HepG2 (cell line): ENCODE measurements around the gene SPECC1L. TPM values are rescaled to one million over a fixed set of nuclear protein-coding genes. Genes with fewer than 3 reads are reported as not detected.

ENCODE experiments used
- ATAC-seq: fragments of 200-7000 bp; cut with Tn5 transposase; 3 replicates; pipeline ENCODE4 v1.9.1; 2020; ENCODE audit warnings: mild to moderate bottlenecking, moderate library complexity
- BruUV-seq: library from RNA; stranded (reverse); fragments of 400-500 nt; replicated peaks from 2 replicates; lab custom pipeline; 2021; lab: Mats Ljungman, UMichigan
- CTCF ChIA-PET: fragments of 300-600 bp; formaldehyde crosslinking; extraction: SDS; loops from one replicate; lab custom pipeline; 2021; ENCODE audit warnings: low total read pairs, inconsistent platforms, low intra/inter-chr PET ratio; lab: Yijun Ruan, JAX
- POLR2A ChIA-PET: fragments of 350-600 bp; sonication (Branson Sonifier 250); formaldehyde crosslinking; loops from one replicate; lab custom pipeline; 2020; ENCODE audit warnings: antibody characterized with exemption, inconsistent platforms; lab: Yijun Ruan, JAX
- DNase-seq: peaks from one replicate; pipeline ENCODE4 v3.0.0-alpha.2; 2015; ENCODE audit warnings: low spot score
- FAIRE-seq: peaks from 3 replicates; lab custom pipeline; 2011; peaks lifted over from hg19 to GRCh38; lab: Jason Lieb, UNC
- H2AFZ ChIP-seq: one replicate; pipeline ENCODE4 v1.6.1; 2011; ENCODE audit warnings: low read length, inconsistent platforms
- H3K27ac ChIP-seq: fragments of 300-600 bp; 3 replicates; pipeline ENCODE4 v1.8.0; 2011; ENCODE audit warnings: mixed run types, mild to moderate bottlenecking, mixed read lengths, low read length, inconsistent platforms; ENCODE audit not compliant: insufficient read depth; ENCODE audit errors: extremely low read length
- H3K27me3 ChIP-seq, 2 experiments: fragments of 200-600 bp in 1 of 2; 2 replicates in 1 of 2; 3 replicates in 1 of 2; pipeline versions ENCODE4 v1.6.0 to v1.8.0; 2011; ENCODE audit warnings: low read length in 2 of 2, mild to moderate bottlenecking in 2 of 2, moderate library complexity in 2 of 2, inconsistent platforms in 1 of 2; ENCODE audit not compliant: insufficient read depth in 2 of 2, control insufficient read depth in 1 of 2
- H3K36me3 ChIP-seq, 2 experiments: fragments of 200-600 bp in 1 of 2; replicated peaks in 1 of 2; 2 replicates in 1 of 2; 3 replicates in 1 of 2; pipeline versions ENCODE4 v1.5.1 to v1.8.0; 2011; ENCODE audit warnings: low read length in 2 of 2, inconsistent platforms in 1 of 2; ENCODE audit not compliant: insufficient read depth in 2 of 2, control insufficient read depth in 1 of 2
- H3K4me1 ChIP-seq: 2 replicates; pipeline ENCODE4 v1.5.1; 2012; ENCODE audit warnings: low read length, inconsistent platforms; ENCODE audit not compliant: insufficient read depth
- H3K4me2 ChIP-seq: 2 replicates; pipeline ENCODE4 v1.6.0; 2011; ENCODE audit warnings: low read depth, low read length, inconsistent platforms
- H3K4me3 ChIP-seq, 3 experiments: fragments of 200-600 bp in 1 of 3; sonication (generic), shearing (Covaris generic) in 1 of 3; replicated peaks in 1 of 3; 2 replicates each; pipeline ENCODE4 v1.5.1; 2011 to 2016; ENCODE audit warnings: low read length in 3 of 3, inconsistent platforms in 2 of 3, low read depth in 2 of 3, mild to moderate bottlenecking in 2 of 3, control low read depth in 1 of 3, mixed read lengths in 1 of 3; ENCODE audit not compliant: insufficient read depth in 1 of 3
- H3K79me2 ChIP-seq: one replicate; pipeline ENCODE4 v1.6.1; 2011; ENCODE audit warnings: low read length, inconsistent platforms; ENCODE audit not compliant: insufficient read depth
- H3K9ac ChIP-seq: 2 replicates; pipeline ENCODE4 v1.6.0; 2011; ENCODE audit warnings: mild to moderate bottlenecking, low read depth, low read length, inconsistent platforms; ENCODE audit not compliant: insufficient read depth
- H3K9me3 ChIP-seq: 2 replicates; pipeline ENCODE4 v1.5.1; 2012; ENCODE audit warnings: mild to moderate bottlenecking, low read length
- H4K20me1 ChIP-seq: 2 replicates; pipeline ENCODE4 v1.6.0; 2011; ENCODE audit warnings: inconsistent platforms, mild to moderate bottlenecking, low read length, moderate library complexity; ENCODE audit not compliant: insufficient read depth
- GABPB1 ChIP-seq: IDR thresholded peaks from 2 replicates; pipeline ENCODE4 v1.6.1; 2016; ENCODE audit warnings: mild to moderate bottlenecking, missing genetic modification reagents, moderate library complexity, missing compliant biosample characterization
- HNF4A ChIP-seq: sonication (generic); formaldehyde crosslinking; IDR thresholded peaks from 2 replicates; pipeline ENCODE4 v1.4.0; 2020; ENCODE audit warnings: missing genetic modification reagents
- NFIB ChIP-seq: sonication (generic); formaldehyde crosslinking; IDR thresholded peaks from 2 replicates; pipeline ENCODE4 v1.9.0; 2021; ENCODE audit warnings: missing genetic modification reagents, mild to moderate bottlenecking, borderline replicate concordance
- REPIN1 ChIP-seq: sonication (generic); formaldehyde crosslinking; IDR thresholded peaks from 2 replicates; pipeline ENCODE4 v1.8.0; 2022; ENCODE audit warnings: missing genetic modification reagents, low read depth, mild to moderate bottlenecking, borderline replicate concordance
- SIX1 ChIP-seq: sonication (generic); formaldehyde crosslinking; IDR thresholded peaks from 2 replicates; pipeline ENCODE4 v1.4.0; 2020; ENCODE audit warnings: missing genetic modification reagents, borderline replicate concordance
- ZMYM3 ChIP-seq: sonication (generic); formaldehyde crosslinking; IDR thresholded peaks from 2 replicates; pipeline ENCODE4 v1.5.1; 2020; ENCODE audit warnings: mild to moderate bottlenecking, missing genetic modification reagents
- ZMYM4 ChIP-seq: sonication (generic); formaldehyde crosslinking; IDR thresholded peaks from 2 replicates; pipeline ENCODE4 v1.8.1; 2023; ENCODE audit warnings: mild to moderate bottlenecking, missing genetic modification reagents
- ZNF12 ChIP-seq: sonication (generic); formaldehyde crosslinking; IDR thresholded peaks from 2 replicates; pipeline ENCODE4 v1.5.0; 2020; ENCODE audit warnings: missing genetic modification reagents
- ZNF143 ChIP-seq: sonication (generic); formaldehyde crosslinking; IDR thresholded peaks from 2 replicates; pipeline ENCODE4 v1.4.0; 2020; ENCODE audit warnings: missing genetic modification reagents
- ZNF232 ChIP-seq: sonication (generic); formaldehyde crosslinking; IDR thresholded peaks from 2 replicates; pipeline ENCODE4 v1.4.0; 2020; ENCODE audit warnings: missing genetic modification reagents, borderline replicate concordance
- ZNF331 ChIP-seq: sonication (generic); formaldehyde crosslinking; IDR thresholded peaks from 2 replicates; pipeline ENCODE4 v1.4.0; 2020; ENCODE audit warnings: missing genetic modification reagents
- ZNF362 ChIP-seq: sonication (generic); formaldehyde crosslinking; IDR thresholded peaks from 2 replicates; pipeline ENCODE4 v1.4.0; 2020; ENCODE audit warnings: missing genetic modification reagents, mild to moderate bottlenecking, borderline replicate concordance
- ZNF543 ChIP-seq: sonication (generic); formaldehyde crosslinking; IDR thresholded peaks from 2 replicates; pipeline ENCODE4 v1.4.0; 2020; ENCODE audit warnings: mild to moderate bottlenecking, missing genetic modification reagents
- ZNF547 ChIP-seq: sonication (generic); formaldehyde crosslinking; IDR thresholded peaks from 2 replicates; pipeline ENCODE4 v1.5.1; 2020; ENCODE audit warnings: mild to moderate bottlenecking, missing genetic modification reagents
- ZNF552 ChIP-seq: sonication (generic); formaldehyde crosslinking; IDR thresholded peaks from 2 replicates; pipeline ENCODE4 v1.9.0; 2022; ENCODE audit warnings: missing genetic modification reagents, mild to moderate bottlenecking, borderline replicate concordance
- ZNF652 ChIP-seq: IDR thresholded peaks from 2 replicates; pipeline ENCODE4 v1.6.1; 2016; ENCODE audit warnings: low read depth, borderline replicate concordance
- ZNF841 ChIP-seq: sonication (generic); formaldehyde crosslinking; IDR thresholded peaks from 2 replicates; pipeline ENCODE4 v1.8.1; 2023; ENCODE audit warnings: missing genetic modification reagents, borderline replicate concordance
- WGBS: methylation state at CpG from one replicate; pipeline ENCODE4 v1.1.6; 2017; ENCODE audit warnings: low lambda C conversion rate; 5-methylcytosine and 5-hydroxymethylcytosine counted together
- in situ Hi-C: cut with HindIII; loops from 2 replicates; pipeline ENCODE4 v1.10.0; 2017; ENCODE audit warnings: low pct_unique_long_range_greater_than_20kb; ENCODE audit not compliant: extremely low pct_ligation_motif_present
- intact Hi-C: fragments of 100-400 bp; cut with micrococcal nuclease; formaldehyde crosslinking; loops from one replicate; pipeline ENCODE4 v1.10.0; 2022; ENCODE audit not compliant: unreplicated experiment
- polyA plus RNA-seq, 8 experiments: library from polyadenylated mRNA; depleted of rRNA in 3 of 8; stranded (reverse) in 7 of 8; unstranded in 1 of 8; fragments of >200 nt; fragmentation: Illumina TruSeq in 4 of 8; extraction: Trizol in 4 of 8; gene quantifications; 2 replicates each; pipeline versions ENCODE4 v1.2.1 to v1.2.3, GENCODE V29; 2011 to 2016; ENCODE audit warnings: low read depth in 4 of 8, missing spikeins in 1 of 8, mixed read lengths in 1 of 8; ENCODE audit not compliant: insufficient read depth in 1 of 8
- total RNA-seq, 5 experiments: library from RNA; depleted of rRNA; stranded (reverse); fragments of >200 nt; fragmentation: Illumina TruSeq; extraction: Trizol; gene quantifications; 2 replicates each; pipeline ENCODE4 v1.2.3, GENCODE V29; 2016; ENCODE audit warnings: low read depth in 1 of 5
- TF ChIP-seq, protein P1 (sequence below): sonication (generic); formaldehyde crosslinking; IDR thresholded peaks from 2 replicates; pipeline ENCODE4 v1.4.0; 2020; ENCODE audit warnings: mild to moderate bottlenecking, missing genetic modification reagents
- TF ChIP-seq, protein P2 (sequence below): IDR thresholded peaks from 2 replicates; pipeline ENCODE4 v1.6.1; 2012; ENCODE audit warnings: low read length, improper control_type of control experiment
- TF ChIP-seq, protein P3 (sequence below): IDR thresholded peaks from 2 replicates; pipeline ENCODE4 v1.6.1; 2016; ENCODE audit warnings: missing compliant biosample characterization, missing genetic modification reagents, borderline replicate concordance

Gene SPECC1L
- total and polyA plus RNA-seq, 2 of the 13 experiments (the other 11 are each of a cell fraction or from before 2014, with no cell fraction given) = 14.1 to 30.3 TPM

DNA sequence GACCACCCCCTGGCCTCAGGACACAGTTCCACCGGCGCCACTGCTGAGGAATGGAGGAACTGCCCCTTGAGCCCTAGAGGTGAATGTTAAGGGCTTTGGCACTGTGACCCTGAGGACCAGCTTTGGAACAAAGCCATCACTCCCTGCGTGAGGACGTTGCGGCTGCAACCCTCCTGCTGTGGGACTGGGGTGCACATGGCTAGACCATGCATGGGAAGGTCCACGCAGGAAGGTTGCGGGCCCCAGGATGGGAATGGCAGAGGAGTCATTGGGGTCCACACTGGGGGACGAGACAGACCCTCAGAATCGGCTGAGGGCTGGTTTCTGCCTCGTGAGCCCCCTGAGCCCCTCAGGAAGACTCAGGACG, 150.3 kb downstream of the SPECC1L start:
- H3K27me3 ChIP-seq = peaks cover 0 to 4% of the 10 kb centered on the region in 2 experiments; a peak in 2 of 5 replicates
- H3K4me1 ChIP-seq = peaks cover 42% of the 10 kb centered on the region
- peaks cover 1 to 5% of the 10 kb centered on the region in 2 experiments; a peak in 3 of 5 replicates for H3K36me3 ChIP-seq
- no peaks in the 10 kb centered on the region for H4K20me1 ChIP-seq
- H3K4me2 ChIP-seq = peak overlapping the region; percentile 71
- no peak overlapping the region for H3K9ac ChIP-seq
- no peak overlapping the region for H2AFZ ChIP-seq
- no peak for DNase-seq
- no TSS peak for BruUV-seq
- ChIA-PET CTCF (interaction anchor here (1.6 to 5.7 kb wide), 2 partner anchors 101 to 105 kb away, joined by 7 to 59 read pairs; no protein-coding TSS in a partner anchor), POLR2A (interaction anchor here (0.7 to 4.2 kb wide), 7 partner anchors 11 to 102 kb away, joined by 3 to 24 read pairs (median 3); no protein-coding TSS in a partner anchor)
- peak overlapping the region in 1 of 3 experiments; percentile 61; a peak in 1 of 6 replicates for H3K4me3 ChIP-seq
- intact Hi-C loops = loop anchor here (1.0 to 5.0 kb wide), 2 partner anchors 81 to 104 kb away; no protein-coding TSS in a partner anchor
- FAIRE-seq = no peak
- in situ Hi-C loops = loop anchor here (5.0 kb wide), 1 partner anchor 101 kb away; no protein-coding TSS in a partner anchor
- H3K79me2 ChIP-seq = no peaks in the 10 kb centered on the region
- H3K9me3 ChIP-seq = no peaks in the 10 kb centered on the region
- WGBS = 18% methylated on average over 7 of the region's 11 CpGs
- no peak for ATAC-seq
- H3K27ac ChIP-seq = no peak overlapping the region
- TF ChIP-seq ZNF841 (CRISPR knock-in tag) (no peak), ZMYM4 (no peak), ZNF143 (CRISPR knock-in tag) (no peak), REPIN1 (CRISPR knock-in tag) (no peak), ZNF552 (no peak), ZMYM3 (CRISPR knock-in tag) (0 out of 2 replicates have a peak, but pooled peaks have one; percentile 14), ZNF543 (no peak), ZNF652 (CRISPR knock-in tag) (no peak), NFIB (CRISPR knock-in tag) (no peak), ZNF362 (CRISPR knock-in tag) (no peak), ZNF331 (CRISPR knock-in tag) (0 out of 2 replicates have a peak, but pooled peaks have one; percentile 5), ZNF232 (CRISPR knock-in tag) (no peak), HNF4A (CRISPR knock-in tag) (0 out of 2 replicates have a peak, but pooled peaks have one; percentile 45), ZNF547 (CRISPR knock-in tag) (no peak), GABPB1 (CRISPR knock-in tag) (0 out of 2 replicates have a peak, but pooled peaks have one; percentile 13), SIX1 (CRISPR knock-in tag) (no peak), ZNF12 (CRISPR knock-in tag) (no peak)
- TF ChIP-seq, protein P1, sequence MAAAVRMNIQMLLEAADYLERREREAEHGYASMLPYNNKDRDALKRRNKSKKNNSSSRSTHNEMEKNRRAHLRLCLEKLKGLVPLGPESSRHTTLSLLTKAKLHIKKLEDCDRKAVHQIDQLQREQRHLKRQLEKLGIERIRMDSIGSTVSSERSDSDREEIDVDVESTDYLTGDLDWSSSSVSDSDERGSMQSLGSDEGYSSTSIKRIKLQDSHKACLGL (CRISPR knock-in tag) = no peak
- TF ChIP-seq, protein P2, sequence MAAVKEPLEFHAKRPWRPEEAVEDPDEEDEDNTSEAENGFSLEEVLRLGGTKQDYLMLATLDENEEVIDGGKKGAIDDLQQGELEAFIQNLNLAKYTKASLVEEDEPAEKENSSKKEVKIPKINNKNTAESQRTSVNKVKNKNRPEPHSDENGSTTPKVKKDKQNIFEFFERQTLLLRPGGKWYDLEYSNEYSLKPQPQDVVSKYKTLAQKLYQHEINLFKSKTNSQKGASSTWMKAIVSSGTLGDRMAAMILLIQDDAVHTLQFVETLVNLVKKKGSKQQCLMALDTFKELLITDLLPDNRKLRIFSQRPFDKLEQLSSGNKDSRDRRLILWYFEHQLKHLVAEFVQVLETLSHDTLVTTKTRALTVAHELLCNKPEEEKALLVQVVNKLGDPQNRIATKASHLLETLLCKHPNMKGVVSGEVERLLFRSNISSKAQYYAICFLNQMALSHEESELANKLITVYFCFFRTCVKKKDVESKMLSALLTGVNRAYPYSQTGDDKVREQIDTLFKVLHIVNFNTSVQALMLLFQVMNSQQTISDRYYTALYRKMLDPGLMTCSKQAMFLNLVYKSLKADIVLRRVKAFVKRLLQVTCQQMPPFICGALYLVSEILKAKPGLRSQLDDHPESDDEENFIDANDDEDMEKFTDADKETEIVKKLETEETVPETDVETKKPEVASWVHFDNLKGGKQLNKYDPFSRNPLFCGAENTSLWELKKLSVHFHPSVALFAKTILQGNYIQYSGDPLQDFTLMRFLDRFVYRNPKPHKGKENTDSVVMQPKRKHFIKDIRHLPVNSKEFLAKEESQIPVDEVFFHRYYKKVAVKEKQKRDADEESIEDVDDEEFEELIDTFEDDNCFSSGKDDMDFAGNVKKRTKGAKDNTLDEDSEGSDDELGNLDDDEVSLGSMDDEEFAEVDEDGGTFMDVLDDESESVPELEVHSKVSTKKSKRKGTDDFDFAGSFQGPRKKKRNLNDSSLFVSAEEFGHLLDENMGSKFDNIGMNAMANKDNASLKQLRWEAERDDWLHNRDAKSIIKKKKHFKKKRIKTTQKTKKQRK = no peak
- TF ChIP-seq, protein P3, sequence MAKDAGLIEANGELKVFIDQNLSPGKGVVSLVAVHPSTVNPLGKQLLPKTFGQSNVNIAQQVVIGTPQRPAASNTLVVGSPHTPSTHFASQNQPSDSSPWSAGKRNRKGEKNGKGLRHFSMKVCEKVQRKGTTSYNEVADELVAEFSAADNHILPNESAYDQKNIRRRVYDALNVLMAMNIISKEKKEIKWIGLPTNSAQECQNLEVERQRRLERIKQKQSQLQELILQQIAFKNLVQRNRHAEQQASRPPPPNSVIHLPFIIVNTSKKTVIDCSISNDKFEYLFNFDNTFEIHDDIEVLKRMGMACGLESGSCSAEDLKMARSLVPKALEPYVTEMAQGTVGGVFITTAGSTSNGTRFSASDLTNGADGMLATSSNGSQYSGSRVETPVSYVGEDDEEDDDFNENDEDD (CRISPR knock-in tag) = no peak
